GM18499 (cell line): Measurements from ENCODE around the gene GATAD2A.

Experiments used
- ATAC-seq: cut with Tn5 transposase; IDR thresholded peaks from one replicate; pipeline ENCODE4 v1.9.1; 2021; ENCODE audit warnings: moderate number of reproducible peaks; ENCODE audit not compliant: insufficient read depth, unreplicated experiment

GATAD2A gene

GRCh38 chr19:19487077-19487949, 81.8 kb downstream of the GATAD2A start:
- no peak for ATAC-seq

- ATAC-seq, result no peak
Observed at GRCh38 chr19:19487950-19488874, 82.7 kb downstream of the GATAD2A start.

GRCh38 chr19:19488875-19489690, 83.6 kb downstream of the GATAD2A start:
- ATAC-seq, result no peak

- no peak for ATAC-seq
Observed at GRCh38 chr19:19489804-19490204, 84.3 kb downstream of the GATAD2A start.

- ATAC-seq, result no peak
Observed at GRCh38 chr19:19490214-19490968, 84.9 kb downstream of the GATAD2A start.

- ATAC-seq, result no peak
Observed at GRCh38 chr19:19491321-19492025, 86.0 kb downstream of the GATAD2A start.

- no peak for ATAC-seq
Observed at GRCh38 chr19:19492026-19492610, 86.6 kb downstream of the GATAD2A start.

GRCh38 chr19:19493841-19494546, 88.5 kb downstream of the GATAD2A start:
- no peak for ATAC-seq

- no peak for ATAC-seq
Observed at GRCh38 chr19:19495614-19496603, 90.4 kb downstream of the GATAD2A start.

- no peak for ATAC-seq
Observed at GRCh38 chr19:19498255-19498991, 92.9 kb downstream of the GATAD2A start.

- no peak for ATAC-seq
Observed at GRCh38 chr19:19499272-19499995, 94.0 kb downstream of the GATAD2A start.

GRCh38 chr19:19500975-19501644, 95.6 kb downstream of the GATAD2A start:
- no peak for ATAC-seq

- ATAC-seq, result no peak
Observed at GRCh38 chr19:19501798-19502197, 96.3 kb downstream of the GATAD2A start.

- no peak for ATAC-seq
Observed at GRCh38 chr19:19502281-19502680, 96.8 kb downstream of the GATAD2A start.
